Dedifferentiated amniotic fluid mesenchymal stem cell (primary cell): ENCODE results near the gene LIME1.
A peak's percentile ranks its signal among the peaks of the same experiment; 100 is the strongest.

Source experiments
- DNase-seq: peaks from one replicate; pipeline ENCODE4 v3.0.0-alpha.2; 2016; ENCODE audit errors: extremely low spot score

The LIME1 gene

GRCh38 chr20:63737945-63738686 lies 1.7 kb downstream of the LIME1 start:
- DNase-seq = no peak

GRCh38 chr20:63738687-63739129 lies 2.2 kb downstream of the LIME1 start:
- DNase-seq = no peak

- DNase-seq = peak; percentile 55
Observed at GRCh38 chr20:63739130-63740069, 2.9 kb downstream of the LIME1 start, which contains the start of gene SLC2A4RG. Gene SLC2A4RG (plus strand): TSS chr20:63739776. CDS start chr20:63739913, 137 bp downstream.

GRCh38 chr20:63740070-63740626 lies 3.7 kb downstream of the LIME1 start:
- no peak for DNase-seq

GRCh38 chr20:63740627-63741353 lies 4.3 kb downstream of the LIME1 start:
- DNase-seq = peak; percentile 77

GRCh38 chr20:63741354-63741675 lies 4.9 kb downstream of the LIME1 start:
- no peak for DNase-seq

- no peak for DNase-seq
Observed at GRCh38 chr20:63741676-63742380, 5.4 kb downstream of the LIME1 start.

GRCh38 chr20:63742381-63743024 lies 6.0 kb downstream of the LIME1 start:
- DNase-seq = no peak

GRCh38 chr20:63743210-63743970 lies 6.9 kb downstream of the LIME1 start:
- DNase-seq = no peak

- DNase-seq = no peak
Observed at GRCh38 chr20:63744158-63744557, 7.7 kb downstream of the LIME1 start.

GRCh38 chr20:63744574-63745423 lies 8.3 kb downstream of the LIME1 start:
- no peak for DNase-seq

GRCh38 chr20:63745424-63745805 lies 9.0 kb downstream of the LIME1 start:
- DNase-seq = no peak

- DNase-seq = no peak
Observed at GRCh38 chr20:63745961-63746731, 9.7 kb downstream of the LIME1 start.

- DNase-seq = no peak
Observed at GRCh38 chr20:63746751-63747315, 10.4 kb downstream of the LIME1 start.

GRCh38 chr20:63747622-63748069 lies 11.2 kb downstream of the LIME1 start:
- DNase-seq = no peak

- DNase-seq = no peak
Observed at GRCh38 chr20:63748070-63748933, 11.8 kb downstream of the LIME1 start.

GRCh38 chr20:63748934-63749270 lies 12.4 kb downstream of the LIME1 start:
- no peak for DNase-seq
